ENCODE measurements around the gene STAP1.
"Not testable (repeated sequence)": the region's sequence is repeated elsewhere in the genome, so short reads cannot be mapped to it uniquely, and the experiment has no call there.

STAP1 gene

DNA sequence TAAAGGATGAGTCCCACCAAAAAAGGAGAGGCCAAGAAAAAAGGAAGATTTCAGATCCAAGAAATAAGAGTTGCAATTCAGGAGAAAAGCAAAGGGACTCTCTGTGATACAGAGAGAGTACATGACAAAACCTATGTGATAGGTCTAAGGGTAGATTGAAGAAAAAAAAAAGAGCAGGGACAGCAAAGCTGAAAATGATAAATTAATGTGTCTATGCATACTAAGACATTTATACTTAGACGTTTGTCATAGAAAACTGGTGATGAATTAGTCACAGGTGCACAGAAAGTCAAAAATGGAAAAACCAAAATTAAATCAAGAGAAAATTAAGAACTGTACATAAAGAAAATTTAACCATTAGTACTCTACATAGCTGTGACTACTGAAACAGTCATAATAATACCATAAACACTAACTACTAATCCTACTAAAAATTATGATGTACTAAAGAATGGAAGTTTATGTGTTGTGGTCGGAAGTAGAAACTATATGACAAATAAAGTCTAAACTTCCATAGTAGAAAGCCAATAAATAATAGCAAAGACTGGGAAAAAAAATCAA is 23.2 kb upstream of the STAP1 start:
- H3K36me3 ChIP-seq (ENCODE audit: control insufficient read depth in 2 of 2, insufficient read depth in 2 of 2, low read length in 2 of 2) = peaks cover 53 to 63% of the 10 kb centered on the region in 2 donors

DNA sequence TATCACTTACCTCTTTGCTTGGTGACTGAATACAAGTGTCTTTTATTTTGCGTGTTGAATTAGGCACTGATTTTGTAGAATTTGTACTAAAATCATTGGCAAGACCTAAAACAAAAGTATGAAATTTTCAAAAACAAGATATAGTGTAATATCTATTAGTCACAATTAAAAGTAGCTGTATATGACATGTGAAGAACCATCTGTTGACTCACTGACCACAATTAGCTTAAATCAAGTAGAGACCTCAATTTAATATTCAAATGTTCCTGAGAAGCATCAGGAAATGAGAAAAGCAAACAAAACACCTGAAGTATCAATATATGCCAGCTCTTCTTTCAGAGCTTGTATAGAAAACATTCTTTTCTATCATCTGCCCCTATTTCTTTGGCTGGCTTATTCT is 18.7 kb upstream of the STAP1 start:
- Histone ChIP-seq H3K27ac (ENCODE audit: low read depth in 2 of 2, low read length in 2 of 2) (no peak overlapping the region), H3K4me1 (ENCODE audit: control insufficient read depth in 2 of 2, insufficient read depth in 2 of 2, low read length in 2 of 2) (peaks cover 4 to 6% of the 10 kb centered on the region in 2 donors), H3K9ac (ENCODE audit: low read depth in 1 of 2, low read length in 2 of 2) (no peak overlapping the region), H3K36me3 (ENCODE audit: control insufficient read depth in 2 of 2, insufficient read depth in 2 of 2, low read length in 2 of 2) (peaks cover 39 to 47% of the 10 kb centered on the region in 2 donors), H3K27me3 (ENCODE audit: control insufficient read depth in 2 of 2, insufficient read depth in 2 of 2, low read length in 2 of 2) (no peaks in the 10 kb centered on the region), H3K4me3 (ENCODE audit: low read length in 2 of 2) (no peak overlapping the region), H3K9me3 (ENCODE audit: control insufficient read depth in 2 of 2, low read length in 2 of 2) (no peaks in the 10 kb centered on the region)

More for the DNA sequence above, 23.2 kb upstream of the STAP1 start:
- H3K9ac ChIP-seq (ENCODE audit: low read depth in 1 of 2, low read length in 2 of 2) = no peak overlapping the region
- no peaks in the 10 kb centered on the region for H3K9me3 ChIP-seq (ENCODE audit: control insufficient read depth in 2 of 2, low read length in 2 of 2)
- no peak overlapping the region for H3K4me3 ChIP-seq (ENCODE audit: low read length in 2 of 2)
- H3K27ac ChIP-seq (ENCODE audit: low read depth in 2 of 2, low read length in 2 of 2) = no peak overlapping the region
- H3K4me1 ChIP-seq (ENCODE audit: control insufficient read depth in 2 of 2, insufficient read depth in 2 of 2, low read length in 2 of 2) = no peaks in the 10 kb centered on the region
- no peaks in the 10 kb centered on the region for H3K27me3 ChIP-seq (ENCODE audit: control insufficient read depth in 2 of 2, insufficient read depth in 2 of 2, low read length in 2 of 2)

DNA sequence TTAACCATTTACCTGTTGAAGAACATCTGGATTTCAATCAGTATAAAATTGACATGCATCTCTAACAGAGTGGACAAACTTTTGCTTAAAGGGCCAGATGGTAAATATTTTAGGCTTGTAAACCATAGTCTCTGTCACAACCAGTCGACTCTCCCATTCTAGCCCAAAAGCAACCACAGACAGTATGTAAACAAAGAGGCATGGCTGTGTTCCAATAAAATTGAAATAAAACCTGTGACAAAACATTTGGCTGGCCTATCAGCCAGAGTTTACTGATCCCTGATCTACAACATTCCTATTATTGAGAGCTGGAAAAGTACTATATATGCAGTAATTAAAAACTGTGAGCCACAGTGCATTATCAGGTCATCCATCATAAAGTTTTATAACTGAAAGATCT is 16.5 kb upstream of the STAP1 start:
- Histone ChIP-seq H3K9me3 (ENCODE audit: control insufficient read depth in 2 of 2, low read length in 2 of 2) (no peaks in the 10 kb centered on the region), H3K27ac (ENCODE audit: low read depth in 2 of 2, low read length in 2 of 2) (no peak overlapping the region), H3K27me3 (ENCODE audit: control insufficient read depth in 2 of 2, insufficient read depth in 2 of 2, low read length in 2 of 2) (no peaks in the 10 kb centered on the region), H3K4me3 (ENCODE audit: low read length in 2 of 2) (no peak overlapping the region), H3K4me1 (ENCODE audit: control insufficient read depth in 2 of 2, insufficient read depth in 2 of 2, low read length in 2 of 2) (peaks cover 4 to 6% of the 10 kb centered on the region in 2 donors), H3K9ac (ENCODE audit: low read depth in 1 of 2, low read length in 2 of 2) (no peak overlapping the region), H3K36me3 (ENCODE audit: control insufficient read depth in 2 of 2, insufficient read depth in 2 of 2, low read length in 2 of 2) (peaks cover 33 to 34% of the 10 kb centered on the region in 2 donors)

DNA sequence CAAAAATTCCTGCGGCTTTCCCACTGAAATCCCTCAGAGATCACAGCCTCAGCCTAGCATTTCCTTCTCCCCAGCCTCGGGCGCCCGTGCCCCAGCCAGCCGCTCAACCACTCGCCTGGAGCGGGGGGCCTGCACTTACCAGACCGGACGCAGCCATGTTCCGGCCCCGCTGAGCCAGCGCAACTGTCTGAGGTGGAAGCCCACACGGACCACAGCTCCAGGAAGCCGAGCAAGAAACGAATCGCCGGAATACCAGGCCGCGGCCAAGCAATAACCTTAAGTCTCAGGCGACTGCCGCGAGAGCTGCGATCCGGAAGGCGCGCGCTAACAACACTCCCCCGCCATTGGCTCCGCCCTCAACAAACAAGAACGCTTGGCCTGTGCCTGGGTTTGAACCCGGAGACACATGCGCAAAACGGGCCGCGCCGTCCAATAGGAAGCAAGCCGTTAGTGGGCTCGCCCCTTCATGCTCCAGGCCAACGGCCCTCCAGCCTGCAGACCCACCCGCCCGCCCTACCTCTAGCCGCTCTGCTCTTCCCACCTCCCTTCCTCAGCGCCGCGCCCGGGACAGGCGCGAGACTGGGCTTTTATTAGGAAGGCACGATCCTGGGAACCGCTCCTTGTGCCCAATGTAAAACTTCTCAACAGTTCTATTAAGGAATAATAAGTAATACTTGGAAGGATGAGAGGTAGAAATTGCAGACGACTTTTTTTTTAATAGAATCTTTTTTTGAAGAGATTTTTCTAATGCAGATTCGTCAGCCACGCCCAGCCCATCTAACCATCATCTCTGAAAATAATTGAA is 13.1 kb upstream of the STAP1 start, which contains the start of gene CENPC:
Gene CENPC, minus strand, starts transcription at position 305 of the 805 bp plus-strand sequence. Its CDS starts 148 bp downstream, at position 157.
- no peaks in the 10 kb centered on the region for H3K27me3 ChIP-seq (ENCODE audit: control insufficient read depth in 2 of 2, insufficient read depth in 2 of 2, low read length in 2 of 2)
- peak within 1 kb of the TSS; percentile 92 to 95 for H3K9ac ChIP-seq (ENCODE audit: low read depth in 1 of 2, low read length in 2 of 2)
- H3K9me3 ChIP-seq (ENCODE audit: control insufficient read depth in 2 of 2, low read length in 2 of 2) = no peaks in the 10 kb centered on the region
- H3K4me3 ChIP-seq (ENCODE audit: low read length in 2 of 2) = peak within 1 kb of the TSS; percentile 95
- peaks cover 4 to 6% of the 10 kb centered on the region in 2 donors for H3K4me1 ChIP-seq (ENCODE audit: control insufficient read depth in 2 of 2, insufficient read depth in 2 of 2, low read length in 2 of 2)
- peaks cover 3 to 12% of the 10 kb centered on the region in 2 donors for H3K36me3 ChIP-seq (ENCODE audit: control insufficient read depth in 2 of 2, insufficient read depth in 2 of 2, low read length in 2 of 2)
- H3K27ac ChIP-seq (ENCODE audit: low read depth in 2 of 2, low read length in 2 of 2) = peak within 1 kb of the TSS; percentile 92 to 95

DNA sequence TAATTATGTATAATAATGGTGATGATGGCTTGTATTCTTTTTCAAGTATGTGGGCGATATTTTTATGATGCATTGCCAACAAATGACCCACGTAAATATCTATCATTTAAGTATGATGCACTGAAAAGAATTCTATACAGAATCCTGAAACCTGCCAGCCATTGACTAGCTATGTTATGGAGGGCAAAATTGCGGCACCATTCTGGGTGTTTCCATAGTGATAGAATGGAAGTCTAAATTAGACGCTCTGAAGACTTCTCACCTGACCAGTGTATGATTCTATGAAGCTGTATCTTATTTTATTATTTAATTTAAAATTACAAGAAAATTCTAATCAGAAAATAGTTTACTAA is 12.5 kb upstream of the STAP1 start:
- peak overlapping the region in 1 of 2 donors; percentile 7 for H3K9ac ChIP-seq (ENCODE audit: low read depth in 1 of 2, low read length in 2 of 2)
- H3K27me3 ChIP-seq (ENCODE audit: control insufficient read depth in 2 of 2, insufficient read depth in 2 of 2, low read length in 2 of 2) = no peaks in the 10 kb centered on the region
- H3K4me3 ChIP-seq (ENCODE audit: low read length in 2 of 2) = peak overlapping the region; percentile 95
- H3K9me3 ChIP-seq (ENCODE audit: control insufficient read depth in 2 of 2, low read length in 2 of 2) = no peaks in the 10 kb centered on the region
- peaks cover 3 to 12% of the 10 kb centered on the region in 2 donors for H3K36me3 ChIP-seq (ENCODE audit: control insufficient read depth in 2 of 2, insufficient read depth in 2 of 2, low read length in 2 of 2)
- peaks cover 4 to 6% of the 10 kb centered on the region in 2 donors for H3K4me1 ChIP-seq (ENCODE audit: control insufficient read depth in 2 of 2, insufficient read depth in 2 of 2, low read length in 2 of 2)
- H3K27ac ChIP-seq (ENCODE audit: low read depth in 2 of 2, low read length in 2 of 2) = no peak overlapping the region

DNA sequence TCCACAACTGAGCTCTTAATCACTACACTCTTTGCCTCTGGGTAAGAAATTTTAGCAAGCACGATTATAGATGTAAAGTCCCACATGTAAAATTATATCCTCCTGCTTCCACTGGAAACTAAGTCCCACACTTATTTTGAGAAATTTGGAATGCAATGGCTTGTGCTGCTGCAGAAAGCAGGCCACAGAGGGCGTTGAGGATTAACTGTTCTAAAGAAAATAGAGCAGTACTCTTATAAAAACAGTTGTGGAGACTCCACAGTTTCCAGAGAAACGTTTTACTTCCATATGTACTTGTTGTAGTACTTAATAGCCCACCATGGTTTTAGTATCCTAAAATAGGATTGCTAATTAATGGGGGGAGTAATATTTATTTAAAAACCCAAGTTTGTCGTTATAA is 11.6 kb upstream of the STAP1 start:
- H3K27me3 ChIP-seq (ENCODE audit: control insufficient read depth in 2 of 2, insufficient read depth in 2 of 2, low read length in 2 of 2) = no peaks in the 10 kb centered on the region
- no peaks in the 10 kb centered on the region for H3K9me3 ChIP-seq (ENCODE audit: control insufficient read depth in 2 of 2, low read length in 2 of 2)
- H3K27ac ChIP-seq (ENCODE audit: low read depth in 2 of 2, low read length in 2 of 2) = no peak overlapping the region
- no peak overlapping the region for H3K4me3 ChIP-seq (ENCODE audit: low read length in 2 of 2)
- H3K36me3 ChIP-seq (ENCODE audit: control insufficient read depth in 2 of 2, insufficient read depth in 2 of 2, low read length in 2 of 2) = peaks cover 3 to 6% of the 10 kb centered on the region in 2 donors
- H3K9ac ChIP-seq (ENCODE audit: low read depth in 1 of 2, low read length in 2 of 2) = no peak overlapping the region
- H3K4me1 ChIP-seq (ENCODE audit: control insufficient read depth in 2 of 2, insufficient read depth in 2 of 2, low read length in 2 of 2) = peaks cover 4 to 6% of the 10 kb centered on the region in 2 donors

DNA sequence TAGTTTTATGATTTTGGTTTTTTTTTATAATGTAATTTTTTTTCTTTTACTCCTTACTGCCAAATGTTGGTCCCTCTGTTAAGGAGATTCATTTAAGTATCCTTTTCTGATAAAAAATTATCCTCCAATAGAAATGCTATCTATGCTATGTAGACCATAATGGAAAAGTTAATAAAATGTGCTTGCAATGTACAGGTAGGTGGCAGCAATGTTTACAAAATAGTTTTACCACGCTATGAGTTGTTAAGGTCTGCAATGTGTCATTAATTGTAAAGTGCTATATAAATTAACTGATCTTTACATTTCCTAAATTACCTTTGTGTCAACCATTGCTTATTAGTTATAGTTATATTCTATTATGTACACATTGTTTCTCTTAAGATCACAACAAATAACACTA is 9.4 kb upstream of the STAP1 start:
- Histone ChIP-seq H3K9ac (ENCODE audit: low read depth in 1 of 2, low read length in 2 of 2) (no peak overlapping the region), H3K9me3 (ENCODE audit: control insufficient read depth in 2 of 2, low read length in 2 of 2) (no peaks in the 10 kb centered on the region), H3K36me3 (ENCODE audit: control insufficient read depth in 2 of 2, insufficient read depth in 2 of 2, low read length in 2 of 2) (no peaks in the 10 kb centered on the region), H3K4me1 (ENCODE audit: control insufficient read depth in 2 of 2, insufficient read depth in 2 of 2, low read length in 2 of 2) (no peaks in the 10 kb centered on the region), H3K27ac (ENCODE audit: low read depth in 2 of 2, low read length in 2 of 2) (no peak overlapping the region), H3K4me3 (ENCODE audit: low read length in 2 of 2) (no peak overlapping the region), H3K27me3 (ENCODE audit: control insufficient read depth in 2 of 2, insufficient read depth in 2 of 2, low read length in 2 of 2) (no peaks in the 10 kb centered on the region)

DNA sequence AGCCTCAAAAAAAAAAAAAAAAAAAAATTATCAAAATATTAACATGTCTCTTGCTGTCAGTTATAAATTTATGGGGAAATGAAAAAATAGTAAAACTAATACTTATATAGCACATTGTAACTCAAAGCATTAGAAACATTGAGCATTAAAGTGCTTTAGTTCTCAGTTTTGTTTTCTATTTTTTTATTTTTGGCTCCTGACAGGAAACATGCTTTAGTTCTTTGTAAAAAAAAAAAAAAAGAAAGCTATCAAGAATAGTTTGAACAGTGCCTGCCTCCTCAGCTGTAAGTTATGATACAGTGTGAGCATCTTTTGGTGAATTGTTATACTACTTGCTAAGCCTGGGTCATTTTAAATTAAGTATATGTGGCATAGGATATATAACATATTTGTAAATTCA is 8.1 kb upstream of the STAP1 start:
- H3K27ac ChIP-seq (ENCODE audit: low read depth in 2 of 2, low read length in 2 of 2) = no peak overlapping the region
- no peak overlapping the region for H3K4me3 ChIP-seq (ENCODE audit: low read length in 2 of 2)

DNA sequence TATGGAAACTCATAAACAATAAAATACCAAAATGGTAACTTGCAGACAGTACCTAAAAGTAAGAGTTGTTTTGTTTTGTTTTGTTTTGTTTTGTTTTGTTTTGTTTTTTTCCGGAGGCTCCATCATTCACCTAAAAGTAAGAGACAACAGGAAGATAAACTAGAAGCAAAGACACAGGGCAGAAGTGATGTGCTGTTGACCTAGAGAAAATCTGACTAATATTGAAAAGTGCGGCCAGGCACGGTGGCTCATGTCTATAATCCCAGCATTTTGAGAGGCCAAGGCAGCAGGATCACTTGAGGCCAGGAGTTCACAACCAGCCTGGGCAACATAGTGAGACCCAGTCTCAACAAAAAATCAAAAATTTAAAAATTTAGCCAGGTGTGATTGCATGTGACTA is 7.7 kb upstream of the STAP1 start:
- no peak overlapping the region for H3K27ac ChIP-seq (ENCODE audit: low read depth in 2 of 2, low read length in 2 of 2)

More for the DNA sequence above, 8.1 kb upstream of the STAP1 start:
- Histone ChIP-seq H3K27me3 (ENCODE audit: control insufficient read depth in 2 of 2, insufficient read depth in 2 of 2, low read length in 2 of 2) (no peaks in the 10 kb centered on the region), H3K9ac (ENCODE audit: low read depth in 1 of 2, low read length in 2 of 2) (no peak overlapping the region), H3K4me1 (ENCODE audit: control insufficient read depth in 2 of 2, insufficient read depth in 2 of 2, low read length in 2 of 2) (no peaks in the 10 kb centered on the region), H3K9me3 (ENCODE audit: control insufficient read depth in 2 of 2, low read length in 2 of 2) (no peaks in the 10 kb centered on the region), H3K36me3 (ENCODE audit: control insufficient read depth in 2 of 2, insufficient read depth in 2 of 2, low read length in 2 of 2) (no peaks in the 10 kb centered on the region)

DNA sequence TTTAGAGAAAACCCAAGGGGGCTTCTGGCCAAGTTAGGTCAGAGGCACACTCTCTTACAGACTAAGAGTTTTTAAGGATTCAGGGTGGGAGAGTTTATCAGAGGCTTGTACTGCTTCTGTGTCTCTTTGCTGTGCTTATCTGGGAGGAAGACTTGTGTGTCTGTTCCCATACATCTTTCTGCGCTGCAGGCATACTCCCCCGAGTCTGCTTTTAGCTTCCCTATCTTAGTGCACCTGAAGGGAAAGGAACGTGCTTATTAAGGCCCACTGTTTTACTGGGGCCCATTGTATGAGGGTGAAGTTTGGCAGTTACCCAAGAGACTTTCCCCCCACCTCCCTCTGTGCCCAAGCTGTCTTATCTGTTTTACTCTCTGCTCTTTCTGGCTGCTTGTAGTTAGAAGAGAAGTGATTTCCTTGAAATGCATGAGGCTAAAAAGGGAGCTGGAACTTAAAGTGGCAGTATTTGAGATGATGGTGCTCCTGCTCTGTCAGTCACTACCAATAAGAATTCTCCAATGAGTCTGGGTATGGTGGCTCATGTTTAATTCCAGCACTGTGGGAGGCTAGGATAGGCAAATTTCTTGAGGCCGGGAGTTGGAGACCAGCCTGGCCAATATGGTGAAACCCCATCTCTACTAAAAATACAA is 6.3 kb upstream of the STAP1 start:
- H3K36me3 ChIP-seq (ENCODE audit: control insufficient read depth in 2 of 2, insufficient read depth in 2 of 2, low read length in 2 of 2); H3K27ac ChIP-seq (ENCODE audit: low read depth in 2 of 2, low read length in 2 of 2); H3K4me1 ChIP-seq (ENCODE audit: control insufficient read depth in 2 of 2, insufficient read depth in 2 of 2, low read length in 2 of 2); H3K4me3 ChIP-seq (ENCODE audit: low read length in 2 of 2); H3K9me3 ChIP-seq (ENCODE audit: control insufficient read depth in 2 of 2, low read length in 2 of 2); H3K27me3 ChIP-seq (ENCODE audit: control insufficient read depth in 2 of 2, insufficient read depth in 2 of 2, low read length in 2 of 2); H3K9ac ChIP-seq (ENCODE audit: low read depth in 1 of 2, low read length in 2 of 2): not testable (repeated sequence)

More for the DNA sequence above, 7.7 kb upstream of the STAP1 start:
- H3K9ac ChIP-seq (ENCODE audit: low read depth in 1 of 2, low read length in 2 of 2) = no peak overlapping the region
- H3K9me3 ChIP-seq (ENCODE audit: control insufficient read depth in 2 of 2, low read length in 2 of 2) = no peaks in the 10 kb centered on the region
- no peaks in the 10 kb centered on the region for H3K27me3 ChIP-seq (ENCODE audit: control insufficient read depth in 2 of 2, insufficient read depth in 2 of 2, low read length in 2 of 2)
- no peaks in the 10 kb centered on the region for H3K36me3 ChIP-seq (ENCODE audit: control insufficient read depth in 2 of 2, insufficient read depth in 2 of 2, low read length in 2 of 2)
- H3K4me1 ChIP-seq (ENCODE audit: control insufficient read depth in 2 of 2, insufficient read depth in 2 of 2, low read length in 2 of 2) = no peaks in the 10 kb centered on the region
- no peak overlapping the region for H3K4me3 ChIP-seq (ENCODE audit: low read length in 2 of 2)
